HepG2 (cell line): Measurements from ENCODE around the gene PARS2.

Experiments
- FOXJ3 ChIP-seq: sonication (generic); formaldehyde crosslinking; IDR thresholded peaks from 2 replicates; pipeline ENCODE4 v1.4.0; 2020; ENCODE audit warnings: missing genetic modification reagents, mild to moderate bottlenecking, borderline replicate concordance
- PHF8 ChIP-seq: sonication (generic); formaldehyde crosslinking; IDR thresholded peaks from 2 replicates; pipeline ENCODE4 v1.5.0; 2020; ENCODE audit warnings: missing genetic modification reagents
- POLR2A ChIP-seq, 2 experiments: IDR thresholded peaks; 2 replicates each; pipeline ENCODE4 v1.6.1; 2011; ENCODE audit warnings: low read depth in 2 of 2, low read length in 2 of 2, mild to moderate bottlenecking in 1 of 2, moderate library complexity in 1 of 2; ENCODE audit not compliant: insufficient read depth in 1 of 2
- STAT5B ChIP-seq: sonication (generic); formaldehyde crosslinking; IDR thresholded peaks from 2 replicates; pipeline ENCODE4 v1.4.0; 2020; ENCODE audit warnings: missing genetic modification reagents
- TBX2 ChIP-seq: sonication (generic); formaldehyde crosslinking; IDR thresholded peaks from 2 replicates; pipeline ENCODE4 v1.5.0; 2020; ENCODE audit warnings: missing genetic modification reagents, mild to moderate bottlenecking, borderline replicate concordance
- TCF12 ChIP-seq, 2 experiments: fragments of 450-650 bp in 1 of 2; sonication (generic) in 1 of 2; formaldehyde crosslinking in 1 of 2; IDR thresholded peaks; 2 replicates each; pipeline versions ENCODE4 v1.6.1 to v1.8.0; 2017 to 2022; ENCODE audit warnings: antibody characterized with exemption in 1 of 2, mild to moderate bottlenecking in 1 of 2, missing genetic modification reagents in 1 of 2, moderate library complexity in 1 of 2
- ZNF232 ChIP-seq: sonication (generic); formaldehyde crosslinking; IDR thresholded peaks from 2 replicates; pipeline ENCODE4 v1.4.0; 2020; ENCODE audit warnings: missing genetic modification reagents, borderline replicate concordance
- ZNF335 ChIP-seq: sonication (generic); formaldehyde crosslinking; IDR thresholded peaks from 2 replicates; pipeline ENCODE4 v1.4.0; 2020; ENCODE audit warnings: missing genetic modification reagents
- ZSCAN30 ChIP-seq: sonication (generic); formaldehyde crosslinking; IDR thresholded peaks from 2 replicates; pipeline ENCODE4 v1.5.0; 2020; ENCODE audit warnings: mild to moderate bottlenecking, missing genetic modification reagents
- TF ChIP-seq, protein P1 (sequence below): sonication (generic); formaldehyde crosslinking; IDR thresholded peaks from 2 replicates; pipeline ENCODE4 v1.5.0; 2020; ENCODE audit warnings: mild to moderate bottlenecking, missing genetic modification reagents, moderate library complexity
- TF ChIP-seq, protein P2 (sequence below): sonication (generic); formaldehyde crosslinking; IDR thresholded peaks from 2 replicates; pipeline ENCODE4 v1.4.0; 2020; ENCODE audit warnings: low read depth, missing genetic modification reagents
- TF ChIP-seq, protein P3 (sequence below): IDR thresholded peaks from 2 replicates; pipeline ENCODE4 v1.6.1; 2016
- TF ChIP-seq, protein P4 (sequence below): IDR thresholded peaks from 2 replicates; pipeline ENCODE4 v1.6.1; 2016; ENCODE audit warnings: low read depth, borderline replicate concordance
- TF ChIP-seq, protein P5 (sequence below): sonication (generic); formaldehyde crosslinking; IDR thresholded peaks from 2 replicates; pipeline ENCODE4 v1.8.0; 2022; ENCODE audit warnings: missing genetic modification reagents, mild to moderate bottlenecking, moderate library complexity, borderline replicate concordance

DNA sequence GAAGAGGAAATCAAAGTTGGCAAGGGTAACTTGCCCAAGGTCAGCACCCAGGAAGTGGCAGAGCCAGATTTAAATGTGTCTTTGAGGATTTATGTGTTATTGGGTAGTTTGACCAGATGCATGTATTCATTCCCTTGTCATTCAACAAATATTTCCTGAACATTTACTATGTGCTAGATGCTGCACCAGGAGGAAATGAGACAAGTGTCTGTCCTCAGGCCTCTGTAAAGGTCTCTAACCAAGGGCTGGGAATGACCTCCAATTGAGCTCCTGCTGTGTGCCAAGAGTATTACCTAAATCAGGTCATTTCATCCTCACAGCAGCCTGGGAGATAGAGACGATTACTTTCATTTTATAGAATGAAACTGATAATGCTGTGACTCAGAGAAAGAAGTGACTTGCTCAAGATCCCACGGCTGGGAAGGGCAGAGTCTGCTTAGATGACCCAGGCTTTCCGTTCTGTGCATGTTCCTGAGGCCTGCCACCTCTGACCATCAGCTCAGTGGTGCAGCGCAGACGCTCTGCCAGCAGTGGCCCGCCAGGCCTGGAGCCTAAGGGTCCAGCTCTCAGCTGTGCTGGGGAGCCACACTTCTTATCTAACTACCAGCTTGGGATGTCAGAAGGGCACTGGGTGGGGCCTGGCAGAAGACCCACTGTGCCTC, 40.3 kb upstream of the PARS2 start:
- no peak for TF ChIP-seq POLR2A (IDR thresholded peaks at IDR 0.05; ENCODE audit: insufficient read depth in 1 of 2, low read depth in 2 of 2, low read length in 2 of 2)
- no peak for TF ChIP-seq STAT5B
- no peak for TF ChIP-seq TBX2
- TF ChIP-seq ZNF335: no peak
- TF ChIP-seq, protein P1, sequence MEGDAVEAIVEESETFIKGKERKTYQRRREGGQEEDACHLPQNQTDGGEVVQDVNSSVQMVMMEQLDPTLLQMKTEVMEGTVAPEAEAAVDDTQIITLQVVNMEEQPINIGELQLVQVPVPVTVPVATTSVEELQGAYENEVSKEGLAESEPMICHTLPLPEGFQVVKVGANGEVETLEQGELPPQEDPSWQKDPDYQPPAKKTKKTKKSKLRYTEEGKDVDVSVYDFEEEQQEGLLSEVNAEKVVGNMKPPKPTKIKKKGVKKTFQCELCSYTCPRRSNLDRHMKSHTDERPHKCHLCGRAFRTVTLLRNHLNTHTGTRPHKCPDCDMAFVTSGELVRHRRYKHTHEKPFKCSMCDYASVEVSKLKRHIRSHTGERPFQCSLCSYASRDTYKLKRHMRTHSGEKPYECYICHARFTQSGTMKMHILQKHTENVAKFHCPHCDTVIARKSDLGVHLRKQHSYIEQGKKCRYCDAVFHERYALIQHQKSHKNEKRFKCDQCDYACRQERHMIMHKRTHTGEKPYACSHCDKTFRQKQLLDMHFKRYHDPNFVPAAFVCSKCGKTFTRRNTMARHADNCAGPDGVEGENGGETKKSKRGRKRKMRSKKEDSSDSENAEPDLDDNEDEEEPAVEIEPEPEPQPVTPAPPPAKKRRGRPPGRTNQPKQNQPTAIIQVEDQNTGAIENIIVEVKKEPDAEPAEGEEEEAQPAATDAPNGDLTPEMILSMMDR (CRISPR knock-in tag): no peak
- no peak for TF ChIP-seq TCF12 (IDR thresholded peaks at IDR 0.05)
- no peak for TF ChIP-seq TCF12 (CRISPR knock-in tag; IDR thresholded peaks at IDR 0.05)
- TF ChIP-seq, protein P2, sequence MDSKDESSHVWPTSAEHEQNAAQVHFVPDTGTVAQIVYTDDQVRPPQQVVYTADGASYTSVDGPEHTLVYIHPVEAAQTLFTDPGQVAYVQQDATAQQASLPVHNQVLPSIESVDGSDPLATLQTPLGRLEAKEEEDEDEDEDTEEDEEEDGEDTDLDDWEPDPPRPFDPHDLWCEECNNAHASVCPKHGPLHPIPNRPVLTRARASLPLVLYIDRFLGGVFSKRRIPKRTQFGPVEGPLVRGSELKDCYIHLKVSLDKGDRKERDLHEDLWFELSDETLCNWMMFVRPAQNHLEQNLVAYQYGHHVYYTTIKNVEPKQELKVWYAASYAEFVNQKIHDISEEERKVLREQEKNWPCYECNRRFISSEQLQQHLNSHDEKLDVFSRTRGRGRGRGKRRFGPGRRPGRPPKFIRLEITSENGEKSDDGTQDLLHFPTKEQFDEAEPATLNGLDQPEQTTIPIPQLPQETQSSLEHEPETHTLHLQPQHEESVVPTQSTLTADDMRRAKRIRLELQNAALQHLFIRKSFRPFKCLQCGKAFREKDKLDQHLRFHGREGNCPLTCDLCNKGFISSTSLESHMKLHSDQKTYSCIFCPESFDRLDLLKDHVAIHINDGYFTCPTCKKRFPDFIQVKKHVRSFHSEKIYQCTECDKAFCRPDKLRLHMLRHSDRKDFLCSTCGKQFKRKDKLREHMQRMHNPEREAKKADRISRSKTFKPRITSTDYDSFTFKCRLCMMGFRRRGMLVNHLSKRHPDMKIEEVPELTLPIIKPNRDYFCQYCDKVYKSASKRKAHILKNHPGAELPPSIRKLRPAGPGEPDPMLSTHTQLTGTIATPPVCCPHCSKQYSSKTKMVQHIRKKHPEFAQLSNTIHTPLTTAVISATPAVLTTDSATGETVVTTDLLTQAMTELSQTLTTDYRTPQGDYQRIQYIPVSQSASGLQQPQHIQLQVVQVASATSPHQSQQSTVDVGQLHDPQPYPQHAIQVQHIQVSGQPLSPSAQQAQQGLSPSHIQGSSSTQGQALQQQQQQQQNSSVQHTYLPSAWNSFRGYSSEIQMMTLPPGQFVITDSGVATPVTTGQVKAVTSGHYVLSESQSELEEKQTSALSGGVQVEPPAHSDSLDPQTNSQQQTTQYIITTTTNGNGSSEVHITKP (CRISPR knock-in tag): no peak
- TF ChIP-seq, protein P3, sequence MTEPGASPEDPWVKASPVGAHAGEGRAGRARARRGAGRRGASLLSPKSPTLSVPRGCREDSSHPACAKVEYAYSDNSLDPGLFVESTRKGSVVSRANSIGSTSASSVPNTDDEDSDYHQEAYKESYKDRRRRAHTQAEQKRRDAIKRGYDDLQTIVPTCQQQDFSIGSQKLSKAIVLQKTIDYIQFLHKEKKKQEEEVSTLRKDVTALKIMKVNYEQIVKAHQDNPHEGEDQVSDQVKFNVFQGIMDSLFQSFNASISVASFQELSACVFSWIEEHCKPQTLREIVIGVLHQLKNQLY: no peak
- no peak for TF ChIP-seq ZSCAN30 (CRISPR knock-in tag)
- TF ChIP-seq ZNF232 (CRISPR knock-in tag): no peak
- TF ChIP-seq, protein P4, sequence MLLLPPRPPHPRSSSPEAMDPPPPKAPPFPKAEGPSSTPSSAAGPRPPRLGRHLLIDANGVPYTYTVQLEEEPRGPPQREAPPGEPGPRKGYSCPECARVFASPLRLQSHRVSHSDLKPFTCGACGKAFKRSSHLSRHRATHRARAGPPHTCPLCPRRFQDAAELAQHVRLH: no peak
- no peak for TF ChIP-seq PHF8
- TF ChIP-seq, protein P5, sequence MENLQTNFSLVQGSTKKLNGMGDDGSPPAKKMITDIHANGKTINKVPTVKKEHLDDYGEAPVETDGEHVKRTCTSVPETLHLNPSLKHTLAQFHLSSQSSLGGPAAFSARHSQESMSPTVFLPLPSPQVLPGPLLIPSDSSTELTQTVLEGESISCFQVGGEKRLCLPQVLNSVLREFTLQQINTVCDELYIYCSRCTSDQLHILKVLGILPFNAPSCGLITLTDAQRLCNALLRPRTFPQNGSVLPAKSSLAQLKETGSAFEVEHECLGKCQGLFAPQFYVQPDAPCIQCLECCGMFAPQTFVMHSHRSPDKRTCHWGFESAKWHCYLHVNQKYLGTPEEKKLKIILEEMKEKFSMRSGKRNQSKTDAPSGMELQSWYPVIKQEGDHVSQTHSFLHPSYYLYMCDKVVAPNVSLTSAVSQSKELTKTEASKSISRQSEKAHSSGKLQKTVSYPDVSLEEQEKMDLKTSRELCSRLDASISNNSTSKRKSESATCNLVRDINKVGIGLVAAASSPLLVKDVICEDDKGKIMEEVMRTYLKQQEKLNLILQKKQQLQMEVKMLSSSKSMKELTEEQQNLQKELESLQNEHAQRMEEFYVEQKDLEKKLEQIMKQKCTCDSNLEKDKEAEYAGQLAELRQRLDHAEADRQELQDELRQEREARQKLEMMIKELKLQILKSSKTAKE (CRISPR knock-in tag): no peak
- no peak for TF ChIP-seq FOXJ3
